Measurements from ENCODE around the gene PLA2G4E.

- TF ChIP-seq POLR2A (IDR thresholded peaks at IDR 0.05) (no peak), CTCF (IDR thresholded peaks at IDR 0.05) (no peak)
These were observed 83.9 kb downstream of the PLA2G4E start for GRCh38 chr15:41936649-41937567.

Data from right lobe of liver (tissue), 4 donors.